ENCODE results near the gene MAFB. TPM values are rescaled to one million over a fixed set of nuclear protein-coding genes. Genes with fewer than 3 reads are reported as not detected.

The MAFB gene
- polyA plus RNA-seq, 3 donors: 113 to 161 (median 134) TPM

GRCh38 chr20:40672095-40672494 is 16.9 kb downstream of the MAFB start:
- 100% methylated on average over 2 of the region's 2 CpGs for WGBS (ENCODE audit: insufficient coverage)
- H3K27ac Mint-ChIP-seq: no peak overlapping the region

GRCh38 chr20:40670253-40670652 is 18.8 kb downstream of the MAFB start:
- no peaks in the 10 kb centered on the region for H3K9me3 ChIP-seq (replicated peaks in 1 of 2; ENCODE audit: control insufficient read depth in 1 of 2, insufficient read depth in 1 of 2, low read length in 2 of 2)
- no peaks in the 10 kb centered on the region for H3K4me1 ChIP-seq (ENCODE audit: control insufficient read depth in 1 of 2, insufficient read depth in 2 of 2, low read length in 2 of 2)
- H3K27ac ChIP-seq (ENCODE audit: low read depth in 1 of 2, low read length in 2 of 2): no peak overlapping the region
- no peak overlapping the region for H3K4me3 ChIP-seq (replicated peaks in 1 of 3; ENCODE audit: low read depth in 2 of 3, low read length in 3 of 3)
- H3K4me2 ChIP-seq (replicated peaks; ENCODE audit: extremely low read depth, low read length, poor library complexity, severe bottlenecking): no peak overlapping the region
- Mint-ChIP-seq H3K4me3 (no peak overlapping the region), H3K27me3 (ENCODE audit: low read depth in 3 of 3) (peaks cover 14 to 21% (median 19%) of the 10 kb centered on the region in 3 donors), H3K27ac (no peak overlapping the region), H3K9me3 (peaks cover 3 to 5% (median 4%) of the 10 kb centered on the region in 7 donors), H3K4me1 (no peaks in the 10 kb centered on the region), H3K36me3 (peaks cover 0 to 3% of the 10 kb centered on the region in 2 donors)
- no peak overlapping the region for H2AFZ ChIP-seq (ENCODE audit: insufficient read depth, low read depth, low read length, poor library complexity, severe bottlenecking)
- no peaks in the 10 kb centered on the region for H3K79me2 ChIP-seq (ENCODE audit: insufficient read depth, low read length)
- 100% methylated on average over 2 of the region's 2 CpGs for WGBS (ENCODE audit: insufficient coverage)
- TF ChIP-seq CTCF (IDR thresholded peaks at IDR 0.05): peak; percentile 12
- no peak overlapping the region for H3K9ac ChIP-seq (ENCODE audit: insufficient read depth, low read length, poor library complexity, severe bottlenecking)
- no peaks in the 10 kb centered on the region for H4K20me1 ChIP-seq (ENCODE audit: insufficient read depth, low read length)
- no peaks in the 10 kb centered on the region for H3K36me3 ChIP-seq (replicated peaks in 1 of 2; ENCODE audit: control insufficient read depth in 1 of 2, insufficient read depth in 2 of 2, low read length in 2 of 2)
- intact Hi-C loops (cut with micrococcal nuclease): no loop called here
- H3K27me3 ChIP-seq (ENCODE audit: control insufficient read depth in 2 of 2, insufficient read depth in 2 of 2, low read length in 2 of 2): peaks cover 10 to 17% of the 10 kb centered on the region in 2 donors
- no peak for DNase-seq

More at GRCh38 chr20:40672095-40672494, 16.9 kb downstream of the MAFB start:
- Mint-ChIP-seq H3K4me1 (peaks cover 16% of the 10 kb centered on the region), H3K9me3 (peaks cover 3 to 5% (median 4%) of the 10 kb centered on the region in 7 donors), H3K4me3 (no peak overlapping the region), H3K27me3 (ENCODE audit: low read depth in 3 of 3) (peaks cover 21 to 31% (median 24%) of the 10 kb centered on the region in 3 donors), H3K36me3 (peaks cover 0 to 5% of the 10 kb centered on the region in 2 donors)
- no peak overlapping the region for H3K27ac ChIP-seq (ENCODE audit: low read depth in 1 of 2, low read length in 2 of 2)
- no peak overlapping the region for H3K4me3 ChIP-seq (replicated peaks in 1 of 3; ENCODE audit: low read depth in 2 of 3, low read length in 3 of 3)
- no peak overlapping the region for H3K9ac ChIP-seq (ENCODE audit: insufficient read depth, low read length, poor library complexity, severe bottlenecking)
- H3K79me2 ChIP-seq (ENCODE audit: insufficient read depth, low read length): no peaks in the 10 kb centered on the region
- intact Hi-C loops (cut with micrococcal nuclease): no loop called here
- H4K20me1 ChIP-seq (ENCODE audit: insufficient read depth, low read length): no peaks in the 10 kb centered on the region
- peaks cover 10 to 22% of the 10 kb centered on the region in 2 donors for H3K27me3 ChIP-seq (ENCODE audit: control insufficient read depth in 2 of 2, insufficient read depth in 2 of 2, low read length in 2 of 2)
- H2AFZ ChIP-seq (ENCODE audit: insufficient read depth, low read depth, low read length, poor library complexity, severe bottlenecking): no peak overlapping the region
- DNase-seq: no peak
- no peaks in the 10 kb centered on the region for H3K9me3 ChIP-seq (replicated peaks in 1 of 2; ENCODE audit: control insufficient read depth in 1 of 2, insufficient read depth in 1 of 2, low read length in 2 of 2)
- peaks cover 16 to 18% of the 10 kb centered on the region in 2 donors for H3K4me1 ChIP-seq (ENCODE audit: control insufficient read depth in 1 of 2, insufficient read depth in 2 of 2, low read length in 2 of 2)
- no peak for TF ChIP-seq CTCF (IDR thresholded peaks at IDR 0.05)
- H3K36me3 ChIP-seq (replicated peaks in 1 of 2; ENCODE audit: control insufficient read depth in 1 of 2, insufficient read depth in 2 of 2, low read length in 2 of 2): no peaks in the 10 kb centered on the region
- no peak overlapping the region for H3K4me2 ChIP-seq (replicated peaks; ENCODE audit: extremely low read depth, low read length, poor library complexity, severe bottlenecking)

Measured in CD14-positive monocyte (primary cell).